ENCODE measurements around the gene FCN3. TPM values are rescaled to one million over a fixed set of nuclear protein-coding genes. Genes with fewer than 3 reads are reported as not detected.

Gene FCN3
- total and polyA plus RNA-seq, 9 of the 15 experiments (the other 6 are each of a cell fraction or from before 2014, with no cell fraction given): 0.49 TPM; not detected in 8

DNA sequence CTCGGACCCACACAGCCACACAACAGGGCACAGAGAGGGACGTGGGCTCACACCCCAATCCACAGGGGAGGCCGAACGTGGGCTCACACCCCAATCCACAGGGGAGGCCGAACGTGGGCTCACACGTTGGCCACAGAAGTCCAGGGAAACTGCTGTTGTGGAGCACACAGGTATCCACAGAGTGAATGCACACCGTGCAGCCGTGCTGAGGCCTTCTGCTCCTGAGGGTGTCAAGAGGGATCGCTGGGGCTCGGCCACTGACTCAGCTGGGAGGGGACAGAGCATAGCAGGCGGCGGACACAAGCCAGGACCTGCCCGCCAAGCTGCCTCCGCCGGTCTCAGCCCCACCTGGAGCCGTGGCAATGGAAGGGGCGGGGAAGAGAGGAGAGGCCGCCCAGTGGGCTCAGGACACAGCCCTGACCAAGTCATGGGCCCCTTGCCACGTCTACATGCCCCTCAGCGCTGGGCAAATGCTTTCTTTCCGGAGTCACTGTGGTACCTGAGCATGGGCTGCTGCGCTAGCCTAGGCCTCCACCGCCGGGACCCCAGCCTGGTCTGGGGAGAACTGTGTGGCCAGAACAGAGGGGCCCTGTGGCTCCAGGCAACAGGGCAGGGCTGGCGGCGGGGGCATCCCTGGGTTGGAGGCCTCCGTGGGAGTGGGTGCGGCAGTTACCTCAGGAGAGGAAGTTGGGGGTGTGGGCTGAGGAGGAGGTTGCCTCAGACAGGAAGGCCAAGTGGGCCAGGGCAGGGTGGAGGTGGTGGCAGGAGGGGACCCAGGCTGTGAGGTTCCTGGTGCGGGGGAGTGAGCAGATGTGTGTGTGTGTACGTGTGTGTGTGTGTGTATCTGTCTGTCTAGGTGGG lies 31.6 kb downstream of the FCN3 start (continued):
- no peak for TF ChIP-seq HNRNPLL (IDR thresholded peaks at IDR 0.05; ENCODE audit: low read depth, low read length, poor library complexity, severe bottlenecking)
- no peak for TF ChIP-seq ZNF41 (CRISPR knock-in tag; conservative IDR thresholded peaks at IDR 0.05)
- no peak for TF ChIP-seq ZC3H11A (IDR thresholded peaks at IDR 0.05; ENCODE audit: low read depth, low read length)
- no peak for TF ChIP-seq IFI16 (CRISPR knock-in tag; IDR thresholded peaks at IDR 0.05)

DNA sequence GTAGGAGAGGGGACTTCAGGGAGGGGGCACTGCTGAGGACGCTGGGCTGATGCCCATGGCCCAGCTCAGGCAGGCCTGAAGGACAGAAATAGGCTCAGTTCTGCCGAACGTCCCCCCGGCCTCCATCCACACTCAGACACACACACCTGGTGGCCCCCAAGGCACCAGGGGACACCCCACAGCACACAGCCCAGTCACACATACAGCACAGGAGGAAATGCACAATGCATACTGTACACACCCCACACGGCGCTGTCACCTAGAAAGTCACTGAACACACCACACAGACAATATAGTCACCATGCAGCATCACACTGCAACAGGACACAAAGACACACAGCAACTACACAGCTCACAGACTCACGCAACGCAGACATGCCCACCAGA lies 32.2 kb downstream of the FCN3 start:
- Histone ChIP-seq H3K4me2 (ENCODE audit: insufficient read depth, low read length) (peak overlapping the region; percentile 72), H2AFZ (ENCODE audit: low read depth, low read length) (peak overlapping the region; percentile 79), H3K36me3 (ENCODE audit: control insufficient read depth, insufficient read depth, low read length) (no peaks in the 10 kb centered on the region), H3K4me1 (replicated peaks in 1 of 2; ENCODE audit: control insufficient read depth in 2 of 2, insufficient read depth in 2 of 2, low read length in 2 of 2) (peaks cover 24 to 35% of the 10 kb centered on the region in 2 experiments), H3K27me3 (ENCODE audit: control insufficient read depth in 2 of 2, insufficient read depth in 2 of 2, low read length in 2 of 2) (no peaks in the 10 kb centered on the region), H3K27ac (ENCODE audit: extremely low read depth, low read depth, low read length) (peak overlapping the region; percentile 48; the same call in 2 of the 3 replicates), H4K20me1 (replicated peaks; ENCODE audit: control insufficient read depth, insufficient read depth, low read length) (no peaks in the 10 kb centered on the region), H3K4me3 (peak overlapping the region; percentile 33), H3K9me1 (ENCODE audit: control insufficient read depth, insufficient read depth, low read length) (no peaks in the 10 kb centered on the region), H3K79me2 (ENCODE audit: control insufficient read depth, insufficient read depth, low read length) (no peaks in the 10 kb centered on the region; the same call in 2 of the 3 replicates), H3K9ac (ENCODE audit: insufficient read depth in 1 of 2, low read depth in 2 of 2, low read length in 2 of 2) (peak overlapping the region; percentile 33 to 87; a peak in 3 of 4 replicates), H3K9me3 (replicated peaks; ENCODE audit: control insufficient read depth, insufficient read depth, low read depth, low read length) (no peaks in the 10 kb centered on the region)
- ChIA-PET POLR2A (interaction anchor here (0.7 to 2.0 kb wide), 5 partner anchors 9 to 24 kb away, joined by 3 to 14 read pairs (median 5); partner anchors contain the start of gene MAP3K6), CTCF (ENCODE audit: low intra/inter-chr PET ratio) (interaction anchor here (0.7 to 1.0 kb wide), 2 partner anchors 10 to 148 kb away, joined by 3 read pairs; no protein-coding TSS in a partner anchor)
- 71% methylated on average over 8 of the region's 8 CpGs for WGBS (ENCODE audit: insufficient coverage, low coverage, missing lambda C conversion rate)
- TSS peak; percentile 50 for BruUV-seq (replicated peaks)
- in situ Hi-C loops (cut with MboI) (no loop called here), intact Hi-C loops (cut with micrococcal nuclease) (no loop called here)
- ATAC-seq (peak; percentile 30), DNase-seq (ENCODE audit: extremely low read depth in 1 of 4, low spot score in 3 of 4) (no peak), FAIRE-seq (no peak)
- TF ChIP-seq BCL6 (CRISPR knock-in tag; IDR thresholded peaks at IDR 0.05) (no peak), ZNF3 (CRISPR knock-in tag; IDR thresholded peaks at IDR 0.05) (no peak), GATAD2A (IDR thresholded peaks at IDR 0.05) (no peak), ZNF263 (CRISPR knock-in tag; IDR thresholded peaks at IDR 0.05; ENCODE audit: borderline replicate concordance) (no peak), POLR2AphosphoS5 (IDR thresholded peaks at IDR 0.05; ENCODE audit: control insufficient read depth, insufficient read depth, low read depth, low read length) (no peak), TCFL5 (CRISPR knock-in tag; conservative IDR thresholded peaks at IDR 0.05) (no peak), CCAR2 (IDR thresholded peaks at IDR 0.05; ENCODE audit: low read depth, low read length) (no peak), NFATC3 (IDR thresholded peaks at IDR 0.05) (no peak), HDGF (IDR thresholded peaks at IDR 0.05) (peak; percentile 82; the same call in 1 of the 2 replicates), ZNF780A (CRISPR knock-in tag; IDR thresholded peaks at IDR 0.05) (no peak), LEF1 (IDR thresholded peaks at IDR 0.05) (no peak)
- TF ChIP-seq, protein P1, sequence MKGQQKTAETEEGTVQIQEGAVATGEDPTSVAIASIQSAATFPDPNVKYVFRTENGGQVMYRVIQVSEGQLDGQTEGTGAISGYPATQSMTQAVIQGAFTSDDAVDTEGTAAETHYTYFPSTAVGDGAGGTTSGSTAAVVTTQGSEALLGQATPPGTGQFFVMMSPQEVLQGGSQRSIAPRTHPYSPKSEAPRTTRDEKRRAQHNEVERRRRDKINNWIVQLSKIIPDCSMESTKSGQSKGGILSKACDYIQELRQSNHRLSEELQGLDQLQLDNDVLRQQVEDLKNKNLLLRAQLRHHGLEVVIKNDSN (CRISPR knock-in tag; IDR thresholded peaks at IDR 0.05): peak; percentile 47; the same call in 1 of the 2 replicates
- TF ChIP-seq, protein P2, sequence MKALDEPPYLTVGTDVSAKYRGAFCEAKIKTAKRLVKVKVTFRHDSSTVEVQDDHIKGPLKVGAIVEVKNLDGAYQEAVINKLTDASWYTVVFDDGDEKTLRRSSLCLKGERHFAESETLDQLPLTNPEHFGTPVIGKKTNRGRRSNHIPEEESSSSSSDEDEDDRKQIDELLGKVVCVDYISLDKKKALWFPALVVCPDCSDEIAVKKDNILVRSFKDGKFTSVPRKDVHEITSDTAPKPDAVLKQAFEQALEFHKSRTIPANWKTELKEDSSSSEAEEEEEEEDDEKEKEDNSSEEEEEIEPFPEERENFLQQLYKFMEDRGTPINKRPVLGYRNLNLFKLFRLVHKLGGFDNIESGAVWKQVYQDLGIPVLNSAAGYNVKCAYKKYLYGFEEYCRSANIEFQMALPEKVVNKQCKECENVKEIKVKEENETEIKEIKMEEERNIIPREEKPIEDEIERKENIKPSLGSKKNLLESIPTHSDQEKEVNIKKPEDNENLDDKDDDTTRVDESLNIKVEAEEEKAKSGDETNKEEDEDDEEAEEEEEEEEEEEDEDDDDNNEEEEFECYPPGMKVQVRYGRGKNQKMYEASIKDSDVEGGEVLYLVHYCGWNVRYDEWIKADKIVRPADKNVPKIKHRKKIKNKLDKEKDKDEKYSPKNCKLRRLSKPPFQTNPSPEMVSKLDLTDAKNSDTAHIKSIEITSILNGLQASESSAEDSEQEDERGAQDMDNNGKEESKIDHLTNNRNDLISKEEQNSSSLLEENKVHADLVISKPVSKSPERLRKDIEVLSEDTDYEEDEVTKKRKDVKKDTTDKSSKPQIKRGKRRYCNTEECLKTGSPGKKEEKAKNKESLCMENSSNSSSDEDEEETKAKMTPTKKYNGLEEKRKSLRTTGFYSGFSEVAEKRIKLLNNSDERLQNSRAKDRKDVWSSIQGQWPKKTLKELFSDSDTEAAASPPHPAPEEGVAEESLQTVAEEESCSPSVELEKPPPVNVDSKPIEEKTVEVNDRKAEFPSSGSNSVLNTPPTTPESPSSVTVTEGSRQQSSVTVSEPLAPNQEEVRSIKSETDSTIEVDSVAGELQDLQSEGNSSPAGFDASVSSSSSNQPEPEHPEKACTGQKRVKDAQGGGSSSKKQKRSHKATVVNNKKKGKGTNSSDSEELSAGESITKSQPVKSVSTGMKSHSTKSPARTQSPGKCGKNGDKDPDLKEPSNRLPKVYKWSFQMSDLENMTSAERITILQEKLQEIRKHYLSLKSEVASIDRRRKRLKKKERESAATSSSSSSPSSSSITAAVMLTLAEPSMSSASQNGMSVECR (CRISPR knock-in tag; IDR thresholded peaks at IDR 0.05): 0 out of 2 replicates have a peak, but pooled peaks have one; percentile 5
